Heart right ventricle (tissue), 16 donors: Measurements from ENCODE around the gene MUSK. TPM values are rescaled to one million over a fixed set of nuclear protein-coding genes. Genes with fewer than 3 reads are reported as not detected.

Experiments used
- ATAC-seq, 8 donors: fragments of 200-7000 bp; cut with Tn5 transposase; one replicate each; pipeline ENCODE4 v1.9.1; 2020; ENCODE audit warnings: mild to moderate bottlenecking in 8 of 8, moderate library complexity in 8 of 8, moderate number of reproducible peaks in 1 of 8
- DNase-seq, 2 donors: peaks; one replicate each; pipeline ENCODE4 v3.0.0-alpha.2; 2020
- H3K27ac ChIP-seq, 10 donors: fragments of 200-600 bp; sonication (generic) in 2 of 10; one replicate each; pipeline versions ENCODE4 v1.5.0 to v1.8.0; 2020 to 2022; ENCODE audit warnings: mild to moderate bottlenecking in 3 of 10
- H3K27me3 ChIP-seq, 7 donors: fragments of 200-600 bp; one replicate each; pipeline ENCODE4 v1.8.0; 2021 to 2022; ENCODE audit warnings: mild to moderate bottlenecking in 2 of 7
- H3K36me3 ChIP-seq, 9 donors: fragments of 200-600 bp; sonication (generic) in 1 of 9; one replicate each; pipeline versions ENCODE4 v1.5.0 to v1.8.0; 2020 to 2022; ENCODE audit warnings: mild to moderate bottlenecking in 2 of 9
- H3K4me1 ChIP-seq, 9 donors: fragments of 200-600 bp; sonication (generic) in 1 of 9; one replicate each; pipeline versions ENCODE4 v1.5.0 to v1.8.0; 2020 to 2022; ENCODE audit warnings: mild to moderate bottlenecking in 4 of 9
- H3K4me3 ChIP-seq, 10 donors: fragments of 200-600 bp; sonication (generic) in 2 of 10; one replicate each; pipeline versions ENCODE4 v1.5.0 to v1.8.0; 2020 to 2022; ENCODE audit warnings: mild to moderate bottlenecking in 7 of 10, moderate library complexity in 2 of 10
- H3K9me3 ChIP-seq, 11 donors: fragments of 200-600 bp in 10 of 11; sonication (generic) in 2 of 11; one replicate each; pipeline versions ENCODE4 v1.5.0 to v1.8.0; 2013 to 2022; ENCODE audit warnings: mild to moderate bottlenecking in 2 of 11, control low read depth in 1 of 11, moderate library complexity in 1 of 11
- CTCF ChIP-seq, 9 donors: fragments of 200-600 bp; sonication (generic) in 2 of 9; IDR thresholded peaks; one replicate each; pipeline versions ENCODE4 v1.5.0 to v1.8.0; 2021 to 2022; ENCODE audit warnings: antibody characterized with exemption in 9 of 9, mild to moderate bottlenecking in 5 of 9, moderate library complexity in 1 of 9
- WGBS, 2 donors: extraction: QIAGEN DNeasy Blood & Tissue Kit; methylation state at CpG; one replicate each; pipeline ENCODE4 v1.1.7; 2013; ENCODE audit warnings: inconsistent platforms in 1 of 2; 5-methylcytosine and 5-hydroxymethylcytosine counted together
- intact Hi-C, 10 donors: fragments of 100-400 bp; cut with DNase I; formaldehyde crosslinking; loops; one replicate each; pipeline versions ENCODE4 v1.11.1 to v1.14.2; 2022
- polyA plus RNA-seq, 2 donors: library from polyadenylated mRNA; stranded (reverse); fragments of 200-250 nt; gene quantifications; one replicate each; pipeline ENCODE4 v1.2.3, GENCODE V29; 2013
- total RNA-seq, 10 donors: library from RNA; stranded (reverse); fragmentation: NEBNext Ultra II Directional in 3 of 10; extraction: Animal tissue kit (Norgen Biotek cat#: 25700) in 3 of 10; gene quantifications; one replicate each; pipeline versions ENCODE4 v1.2.1 to v1.2.4, GENCODE V29; 2021 to 2023
- donor health status: Arrhythmogenic right ventricular cardiomyopathy.
- donor health status: ischemic (EF 13 %, LVEDD 7.1; RV severe dilation, severe dysfunction).
- donor health status: healthy with polysubstance abuse.
- donor health status: DM: no; HTN: yes; CAD: no.
- donor health status: DM: no; HTN: no; CAD: no.
- donor health status: ischemic (EF 25% LVEDD 6.9; RV normal size, moderate dysfunction).
- donor health status: ischemic (EF 25% LVEDD 5.7; RV mildly dilated, moderate dysfunction).
- donor health status: healthy.
- donor health status: DM: yes; HTN: yes; CAD: no.
- donor health status: Ischemic cardiomyopathy.
- donor health status: ischemic (EF 35%, LVEDD 5.7; RV mildly dilated, moderate dysfunction).
- donor health status: nonischemic (EF 11% LVEDD 7.7; RV severe dilation, severe dysfunction).
- donor health status: DM: yes; HTN: yes; CAD: no.
- donor health status: PGD.
- donor health status: ischemic (EF 29% LVEDD 5.4; RV normal size, mild dysfunction).
- donor health status: nonischemic (EF 23%, LVEDD 6.1; RV moderate dilation, normal function).

MUSK gene
- total and polyA plus RNA-seq, 12 donors, result 0.04 to 2.2 (median 1.2) TPM

- Histone ChIP-seq H3K27ac (no peak overlapping the region), H3K36me3 (no peaks in the 10 kb centered on the region), H3K9me3 (no peaks in the 10 kb centered on the region), H3K4me3 (no peak overlapping the region), H3K4me1 (no peaks in the 10 kb centered on the region), H3K27me3 (no peaks in the 10 kb centered on the region)
- 75 to 94% methylated on average over 2 of the region's 2 CpGs for WGBS, 2 donors
- intact Hi-C loops, result no loop called here
- ATAC-seq, result no peak
- peak in 1 of 9 donors; percentile 2 for TF ChIP-seq CTCF (IDR thresholded peaks at IDR 0.05)
- DNase-seq, result no peak
Measured at GRCh38 chr9:110731437-110732028, 62.9 kb downstream of the MUSK start.

- intact Hi-C loops, result no loop called here
- Histone ChIP-seq H3K4me1 (peaks cover 0 to 8% (median 3%) of the 10 kb centered on the region in 9 donors), H3K27me3 (no peaks in the 10 kb centered on the region), H3K27ac (no peak overlapping the region), H3K9me3 (no peaks in the 10 kb centered on the region), H3K36me3 (no peaks in the 10 kb centered on the region), H3K4me3 (no peak overlapping the region)
- DNase-seq, result no peak
- ATAC-seq, result no peak
- TF ChIP-seq CTCF (IDR thresholded peaks at IDR 0.05), result no peak
Measured at GRCh38 chr9:110738982-110739381, 70.4 kb downstream of the MUSK start.

GRCh38 chr9:110742741-110743371 is 74.3 kb downstream of the MUSK start:
- peak overlapping the region in 7 of 10 donors; percentile 8 to 76 (median 41) for H3K27ac ChIP-seq
- DNase-seq, result no peak
- peak in 7 of 8 donors; percentile 33 to 66 (median 52) for ATAC-seq
- no peaks in the 10 kb centered on the region for H3K36me3 ChIP-seq
- no peaks in the 10 kb centered on the region for H3K9me3 ChIP-seq
- no peaks in the 10 kb centered on the region for H3K27me3 ChIP-seq
- H3K4me1 ChIP-seq, result peaks cover 0 to 19% (median 10%) of the 10 kb centered on the region in 9 donors
- WGBS, 2 donors, result 32 to 47% methylated on average over 8 of the region's 8 CpGs
- TF ChIP-seq CTCF (IDR thresholded peaks at IDR 0.05), result no peak
- no peak overlapping the region for H3K4me3 ChIP-seq
- intact Hi-C loops, result no loop called here

- no peak for TF ChIP-seq CTCF (IDR thresholded peaks at IDR 0.05)
- intact Hi-C loops, result no loop called here
- H3K27me3 ChIP-seq, result no peaks in the 10 kb centered on the region
- no peaks in the 10 kb centered on the region for H3K36me3 ChIP-seq
- 54 to 61% methylated on average over 4 of the region's 4 CpGs for WGBS, 2 donors
- peak in 1 of 2 donors; percentile 10 for DNase-seq
- H3K27ac ChIP-seq, result peak overlapping the region in 9 of 10 donors; percentile 5 to 76 (median 60)
- peak; percentile 55 to 93 (median 72) for ATAC-seq
- H3K9me3 ChIP-seq, result no peaks in the 10 kb centered on the region
- H3K4me3 ChIP-seq, result no peak overlapping the region
- H3K4me1 ChIP-seq, result peaks cover 0 to 19% (median 10%) of the 10 kb centered on the region in 9 donors
Measured at GRCh38 chr9:110744715-110745384, 76.3 kb downstream of the MUSK start.
